GM23338 (cell line): ENCODE results near the gene FOXR1. TPM values are rescaled to one million over a fixed set of nuclear protein-coding genes. Genes with fewer than 3 reads are reported as not detected.

Experiments used
- ATAC-seq: fragments of 200-7000 bp; cut with Tn5 transposase; 3 replicates; pipeline ENCODE4 v1.9.1; 2020
- DNase-seq: peaks from one replicate; pipeline ENCODE4 v3.0.0-alpha.2; 2015; ENCODE audit warnings: low spot score
- H2AFZ ChIP-seq: fragments of 200-600 bp; sonication (generic); 2 replicates; pipeline ENCODE4 v1.8.0; 2016; ENCODE audit warnings: antibody characterized with exemption, mild to moderate bottlenecking, moderate library complexity
- H3F3A ChIP-seq: fragments of 200-600 bp; sonication (generic); replicated peaks from 2 replicates; pipeline ENCODE4 v1.8.0; 2017; ENCODE audit warnings: antibody characterized with exemption, mixed run types, low read depth
- H3K27ac ChIP-seq: fragments of 200-600 bp; sonication (generic); 2 replicates; pipeline ENCODE4 v1.6.1; 2016; ENCODE audit warnings: low read depth
- H3K27me3 ChIP-seq: fragments of 200-600 bp; sonication (generic); 2 replicates; pipeline ENCODE4 v1.8.0; 2016; ENCODE audit warnings: mild to moderate bottlenecking, mixed run types, moderate library complexity; ENCODE audit not compliant: insufficient read depth
- H3K36me3 ChIP-seq: fragments of 200-600 bp; sonication (generic); 2 replicates; pipeline ENCODE4 v1.8.0; 2016; ENCODE audit warnings: mild to moderate bottlenecking; ENCODE audit not compliant: insufficient read depth
- H3K4me1 ChIP-seq: fragments of 200-600 bp; sonication (generic); 2 replicates; pipeline ENCODE4 v1.8.0; 2016; ENCODE audit warnings: mild to moderate bottlenecking, moderate library complexity; ENCODE audit not compliant: insufficient read depth
- H3K4me2 ChIP-seq: fragments of 200-600 bp; sonication (generic); 2 replicates; pipeline ENCODE4 v1.7.1; 2017; ENCODE audit warnings: mixed run types
- H3K4me3 ChIP-seq: fragments of 200-600 bp; sonication (generic); 2 replicates; pipeline ENCODE4 v1.6.1; 2016; ENCODE audit warnings: mixed run types
- H3K79me2 ChIP-seq: fragments of 200-600 bp; sonication (generic); replicated peaks from 2 replicates; pipeline ENCODE4 v1.8.0; 2017; ENCODE audit warnings: mild to moderate bottlenecking; ENCODE audit not compliant: insufficient read depth
- H3K9me2 ChIP-seq: fragments of 200-600 bp; sonication (generic); 2 replicates; pipeline ENCODE4 v1.8.0; 2017; ENCODE audit not compliant: insufficient read depth
- H4K20me1 ChIP-seq: fragments of 200-600 bp; sonication (generic); replicated peaks from 2 replicates; pipeline ENCODE4 v1.8.0; 2017; ENCODE audit warnings: mild to moderate bottlenecking; ENCODE audit not compliant: insufficient read depth
- H3K27ac Mint-ChIP-seq: 2 replicates; pipeline ENCODE4 v1.8.0; 2020; ENCODE audit warnings: inconsistent platforms, mild to moderate bottlenecking, moderate library complexity, mixed read lengths
- H3K27me3 Mint-ChIP-seq: 3 replicates; pipeline ENCODE4 v1.8.0; 2022; ENCODE audit warnings: low read depth, mild to moderate bottlenecking, moderate library complexity, mixed read lengths, inconsistent platforms; ENCODE audit not compliant: insufficient read depth, poor library complexity
- H3K36me3 Mint-ChIP-seq: 3 replicates; pipeline ENCODE4 v1.8.0; 2021; ENCODE audit warnings: low read depth, mild to moderate bottlenecking, inconsistent platforms, moderate library complexity, mixed read lengths
- H3K4me1 Mint-ChIP-seq: 3 replicates; pipeline ENCODE4 v1.8.0; 2020; ENCODE audit warnings: mild to moderate bottlenecking, inconsistent platforms, mixed read lengths
- H3K4me3 Mint-ChIP-seq: 3 replicates; pipeline ENCODE4 v1.8.0; 2021; ENCODE audit warnings: moderate library complexity, mild to moderate bottlenecking, inconsistent platforms, mixed read lengths
- H3K9me3 Mint-ChIP-seq: 3 replicates; pipeline ENCODE4 v1.8.0; 2020; ENCODE audit warnings: moderate library complexity, mild to moderate bottlenecking, inconsistent platforms, mixed read lengths
- CREB1 ChIP-seq: fragments of 250-450 bp; sonication (Bioruptor Pico); IDR thresholded peaks from 2 replicates; pipeline ENCODE4 v1.5.0; 2020; ENCODE audit warnings: low read depth, mild to moderate bottlenecking, moderate library complexity
- CTCF ChIP-seq, 2 experiments: fragments of 200-600 bp in 1 of 2; sonication (generic) in 1 of 2; conservative IDR thresholded peaks; 2 replicates each; pipeline versions ENCODE4 v1.5.1 to v1.6.1; 2016 to 2017; ENCODE audit warnings: antibody characterized with exemption in 2 of 2, low read depth in 2 of 2, mild to moderate bottlenecking in 2 of 2, moderate library complexity in 1 of 2
- ETS1 ChIP-seq: IDR thresholded peaks from 2 replicates; pipeline ENCODE4 v1.6.1; 2016; ENCODE audit warnings: antibody characterized with exemption
- EZH2 ChIP-seq: fragments of 200-600 bp; sonication (generic); IDR thresholded peaks from one replicate; pipeline ENCODE4 v1.8.0; 2017; ENCODE audit warnings: antibody characterized with exemption, mild to moderate bottlenecking, low read depth; ENCODE audit not compliant: unreplicated experiment
- JUNB ChIP-seq: IDR thresholded peaks from one replicate; pipeline ENCODE4 v1.6.1; 2016; ENCODE audit warnings: antibody characterized with exemption; ENCODE audit not compliant: unreplicated experiment
- NANOG ChIP-seq: IDR thresholded peaks from 2 replicates; pipeline ENCODE4 v1.6.1; 2016; ENCODE audit warnings: antibody characterized with exemption, borderline replicate concordance
- POLR2AphosphoS5 ChIP-seq: IDR thresholded peaks from 2 replicates; pipeline ENCODE4 v1.6.1; 2016; ENCODE audit warnings: antibody characterized with exemption, low read depth
- REST ChIP-seq: IDR thresholded peaks from one replicate; pipeline ENCODE4 v1.6.1; 2018; ENCODE audit warnings: antibody characterized with exemption; ENCODE audit not compliant: unreplicated experiment
- polyA plus RNA-seq: library from polyadenylated mRNA; unstranded; fragments of >200 nt; fragmentation: Nextera tagmentation; extraction: Ambion mirVana; gene quantifications from 2 replicates; pipeline ENCODE4 v1.2.1, GENCODE V29; 2016
- total RNA-seq: library from RNA; depleted of rRNA; stranded (reverse); fragments of >200 nt; shearing (Covaris generic); gene quantifications from 2 replicates; pipeline ENCODE4 v1.2.3, GENCODE V29; 2014

Gene FOXR1
- total and polyA plus RNA-seq, 2 experiments from 2014 or later: not detected

DNA sequence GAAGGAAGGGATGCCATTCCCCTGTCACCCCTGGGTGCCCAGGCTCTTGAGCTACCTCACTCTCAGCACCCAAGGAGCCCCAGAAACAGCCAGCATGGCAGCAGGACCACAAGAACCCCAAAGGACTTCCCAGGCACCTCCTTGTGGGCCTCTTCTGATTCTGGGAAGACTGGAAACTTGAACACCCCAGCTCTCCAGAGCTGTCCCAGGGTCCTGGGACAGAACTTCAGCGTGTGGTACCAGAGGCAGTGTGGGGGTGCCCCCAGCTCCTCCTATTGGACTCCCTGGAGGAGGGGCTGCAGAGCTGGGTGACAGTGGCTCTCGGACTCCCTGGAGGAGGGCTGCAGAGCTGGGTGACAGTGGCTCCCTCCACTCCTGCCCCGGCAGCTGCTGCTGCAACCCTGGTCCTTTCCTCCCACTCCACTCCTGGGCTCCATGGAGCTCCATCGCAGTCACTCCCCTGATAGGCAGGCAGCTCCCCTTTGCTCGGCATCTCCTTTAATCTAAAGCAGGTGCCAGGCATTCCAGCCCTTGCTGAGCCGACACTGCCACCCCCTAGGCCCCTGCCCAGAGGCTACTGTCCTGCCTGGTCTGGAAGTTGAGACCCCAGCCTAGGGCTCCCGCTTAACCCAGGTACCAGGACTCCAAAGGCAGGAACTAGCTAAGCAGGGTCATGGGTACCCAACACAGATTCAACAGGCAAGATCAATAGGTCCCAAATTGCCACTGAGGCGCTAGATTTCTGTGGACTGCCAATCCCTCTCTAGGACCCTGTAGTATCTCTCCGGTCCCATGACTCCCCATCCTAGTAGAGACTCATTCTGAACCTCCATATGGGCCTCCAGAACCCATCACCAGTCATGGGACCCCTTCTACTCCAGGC is 48.6 kb upstream of the FOXR1 start (continued):
- no peak for TF ChIP-seq EZH2
- TF ChIP-seq NANOG: no peak
- TF ChIP-seq POLR2AphosphoS5: no peak

DNA sequence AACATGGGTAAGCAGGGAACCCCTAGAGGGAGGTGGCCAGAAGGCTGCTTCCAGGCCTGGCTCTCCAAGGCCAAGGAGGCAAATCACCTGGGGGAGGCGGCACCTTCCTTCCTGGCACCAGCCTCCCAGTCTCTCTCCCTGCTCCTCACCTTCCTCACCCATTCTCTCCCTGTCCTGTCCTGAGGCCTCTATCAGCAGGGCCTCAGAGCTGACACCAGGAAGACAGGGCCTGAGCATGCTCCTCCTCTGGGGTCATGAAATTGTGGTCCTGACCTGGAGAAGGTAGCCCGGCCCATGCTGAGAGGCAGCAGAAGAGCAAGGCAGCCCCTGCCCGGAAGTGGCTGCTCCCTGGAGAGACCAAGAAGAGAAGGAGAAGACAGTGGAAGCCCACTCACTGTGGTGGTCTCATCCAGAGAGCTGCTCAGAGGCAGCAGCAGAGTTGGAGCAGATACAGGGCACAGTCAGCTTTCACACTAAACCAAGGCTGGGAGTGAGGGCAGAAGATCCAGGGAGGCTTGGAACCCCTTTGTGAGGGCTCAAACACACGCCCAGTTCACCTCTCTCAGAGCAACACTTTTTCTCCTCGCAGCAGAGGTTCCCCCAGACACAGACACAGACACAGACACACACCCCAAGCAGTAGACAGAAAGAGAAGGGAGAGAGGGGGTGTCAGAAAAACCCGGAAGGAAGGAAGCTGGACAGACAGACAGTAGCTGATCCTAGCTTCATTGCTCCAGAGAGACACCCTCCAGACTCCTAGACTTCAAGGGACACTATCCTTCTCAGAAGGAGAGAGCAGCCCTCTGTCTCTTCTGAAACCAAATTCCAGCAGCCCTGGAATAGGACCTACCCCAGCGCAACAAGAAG is 47.6 kb upstream of the FOXR1 start:
- Histone ChIP-seq H3K4me3 (peak overlapping the region; percentile 98), H4K20me1 (peaks cover 16% of the 10 kb centered on the region), H2AFZ (no peak overlapping the region), H3K4me1 (peaks cover 73% of the 10 kb centered on the region), H3K27me3 (peaks cover 13% of the 10 kb centered on the region), H3K27ac (no peak overlapping the region), H3K4me2 (peak overlapping the region; percentile 99), H3K79me2 (peaks cover 64% of the 10 kb centered on the region), H3K36me3 (no peaks in the 10 kb centered on the region), H3F3A (peaks cover 9% of the 10 kb centered on the region; the same call in 1 of the 2 replicates), H3K9me2 (no peaks in the 10 kb centered on the region)
- DNase-seq: no peak
- Mint-ChIP-seq H3K36me3 (peaks cover 8% of the 10 kb centered on the region), H3K4me1 (peaks cover 68% of the 10 kb centered on the region), H3K27me3 (peaks cover 36% of the 10 kb centered on the region), H3K27ac (no peak overlapping the region; the same call in 1 of the 2 replicates), H3K4me3 (peak overlapping the region; percentile 81), H3K9me3 (no peaks in the 10 kb centered on the region)
- no peak for ATAC-seq
- TF ChIP-seq JUNB (no peak), ETS1 (no peak), REST (no peak), EZH2 (no peak), CTCF (conservative IDR thresholded peaks at IDR 0.05; ENCODE audit: low read depth in 2 of 2) (no peak), CREB1 (CRISPR knock-in tag) (no peak), NANOG (no peak)
